SK-N-SH (cell line): Measurements from ENCODE around the gene RELCH. TPM values are rescaled to one million over a fixed set of nuclear protein-coding genes. Genes with fewer than 3 reads are reported as not detected.

Experiments used
- CTCF ChIA-PET: fragments of 300-600, 350-600 bp; formaldehyde crosslinking; extraction: SDS; loops from one replicate; lab custom pipeline; 2021; lab: Yijun Ruan, JAX
- POLR2A ChIA-PET: fragments of 350-600 bp; sonication (Branson Sonifier 250); formaldehyde crosslinking; extraction: SDS; loops from one replicate; lab custom pipeline; 2020; ENCODE audit warnings: antibody characterized with exemption, inconsistent platforms; lab: Yijun Ruan, JAX
- DNase-seq: peaks from one replicate; pipeline ENCODE4 v3.0.0; 2012
- H2AFZ ChIP-seq: fragments of 200-600 bp; sonication (generic); 2 replicates; pipeline ENCODE4 v1.8.1; 2016; ENCODE audit warnings: antibody characterized with exemption, mild to moderate bottlenecking, low read depth
- H3F3A ChIP-seq: fragments of 200-600 bp; sonication (generic); replicated peaks from 2 replicates; pipeline ENCODE3; 2016; ENCODE audit warnings: antibody characterized with exemption, mild to moderate bottlenecking; ENCODE audit not compliant: insufficient read depth
- H3K27ac ChIP-seq, 2 experiments: fragments of 200-500 bp in 1 of 2; fragments of 200-600 bp in 1 of 2; sonication (Bioruptor generic) in 1 of 2; sonication (generic), shearing (Covaris generic) in 1 of 2; 2 replicates each; pipeline versions ENCODE4 v1.5.1 to v1.6.1; 2014 to 2016; ENCODE audit warnings: low read depth in 2 of 2, inconsistent platforms in 1 of 2, low read length in 1 of 2, mild to moderate bottlenecking in 1 of 2, mixed read lengths in 1 of 2
- H3K27me3 ChIP-seq: fragments of 200-600 bp; sonication (generic), shearing (Covaris generic); 2 replicates; pipeline ENCODE4 v1.6.1; 2016; ENCODE audit warnings: mixed run types; ENCODE audit not compliant: insufficient read depth
- H3K36me3 ChIP-seq, 2 experiments: fragments of 200-500 bp in 1 of 2; fragments of 200-600 bp in 1 of 2; sonication (Bioruptor generic) in 1 of 2; sonication (generic) in 1 of 2; replicated peaks in 1 of 2; 2 replicates each; pipeline versions ENCODE3 to v1.5.1; 2014 to 2016; ENCODE audit warnings: low read length in 1 of 2, mild to moderate bottlenecking in 1 of 2; ENCODE audit not compliant: insufficient read depth in 2 of 2, control insufficient read depth in 1 of 2
- H3K4me1 ChIP-seq, 2 experiments: fragments of 200-500 bp in 1 of 2; fragments of 200-600 bp in 1 of 2; sonication (Bioruptor generic) in 1 of 2; sonication (generic), shearing (Covaris generic) in 1 of 2; 2 replicates each; pipeline versions ENCODE4 v1.5.1 to v1.6.1; 2014 to 2016; ENCODE audit warnings: low read depth in 1 of 2, low read length in 1 of 2, mixed run types in 1 of 2; ENCODE audit not compliant: insufficient read depth in 2 of 2, control insufficient read depth in 1 of 2
- H3K4me2 ChIP-seq: fragments of 200-600 bp; sonication (generic), shearing (Covaris generic); 2 replicates; pipeline ENCODE4 v1.6.1; 2017; ENCODE audit warnings: mixed run types
- H3K4me3 ChIP-seq, 2 experiments: fragments of 200-500 bp in 1 of 2; fragments of 200-600 bp in 1 of 2; sonication (Bioruptor generic) in 1 of 2; sonication (generic), shearing (Covaris generic) in 1 of 2; 2 replicates each; pipeline versions ENCODE4 v1.5.1 to v1.8.1; 2014 to 2016; ENCODE audit warnings: low read depth in 2 of 2, inconsistent platforms in 1 of 2, low read length in 1 of 2, mild to moderate bottlenecking in 1 of 2, mixed read lengths in 1 of 2, moderate library complexity in 1 of 2
- H3K79me2 ChIP-seq: fragments of 200-600 bp; sonication (generic); 2 replicates; pipeline ENCODE4 v1.8.1; 2017; ENCODE audit warnings: mild to moderate bottlenecking; ENCODE audit not compliant: insufficient read depth
- H3K9ac ChIP-seq: fragments of 200-600 bp; sonication (generic); 2 replicates; pipeline ENCODE4 v1.6.1; 2017; ENCODE audit warnings: mixed run types
- H3K9me2 ChIP-seq: fragments of 200-600 bp; sonication (generic); 2 replicates; pipeline ENCODE4 v1.6.1; 2017; ENCODE audit warnings: mixed run types
- H3K9me3 ChIP-seq: fragments of 200-600 bp; sonication (generic); 2 replicates; pipeline ENCODE4 v1.6.1; 2017; ENCODE audit warnings: mixed run types, mild to moderate bottlenecking, moderate library complexity
- H4K20me1 ChIP-seq: fragments of 200-600 bp; sonication (generic); 2 replicates; pipeline ENCODE4 v1.6.1; 2017; ENCODE audit warnings: mild to moderate bottlenecking, mixed run types; ENCODE audit not compliant: insufficient read depth
- CHD2 ChIP-seq: fragments of 150-350 bp; IDR thresholded peaks from 2 replicates; pipeline ENCODE4 v1.6.1; 2018; ENCODE audit warnings: low read length; ENCODE audit not compliant: partially characterized antibody
- CTCF ChIP-seq: fragments of 200-600 bp; sonication (generic); IDR thresholded peaks from 2 replicates; pipeline ENCODE4 v1.6.1; 2017; ENCODE audit warnings: antibody characterized with exemption, mild to moderate bottlenecking, moderate library complexity
- ELF1 ChIP-seq: IDR thresholded peaks from 2 replicates; pipeline ENCODE4 v1.4.0; 2012
- EP300 ChIP-seq, 2 experiments: IDR thresholded peaks; 2 replicates each; pipeline versions ENCODE4 v1.4.0 to v1.6.1; 2012; ENCODE audit warnings: borderline replicate concordance in 1 of 2, low read depth in 1 of 2, low read length in 1 of 2
- FOSL2 ChIP-seq: IDR thresholded peaks from 2 replicates; pipeline ENCODE4 v1.4.0; 2012; ENCODE audit warnings: low read depth, mild to moderate bottlenecking, moderate library complexity, borderline replicate concordance
- FOXJ3 ChIP-seq: sonication (generic); formaldehyde crosslinking; IDR thresholded peaks from 2 replicates; pipeline ENCODE4 v1.5.1; 2020; ENCODE audit warnings: mild to moderate bottlenecking, missing genetic modification reagents
- FOXM1 ChIP-seq: IDR thresholded peaks from 2 replicates; pipeline ENCODE4 v1.4.0; 2012; ENCODE audit warnings: low read depth, mild to moderate bottlenecking
- IRF3 ChIP-seq: fragments of 150-350 bp; IDR thresholded peaks from 2 replicates; pipeline ENCODE4 v1.6.1; 2016; ENCODE audit warnings: mild to moderate bottlenecking, low read depth, low read length
- MXI1 ChIP-seq: IDR thresholded peaks from 2 replicates; pipeline ENCODE4 v1.6.1; 2012; ENCODE audit warnings: mild to moderate bottlenecking, low read depth, low read length, improper control_type of control experiment
- NRF1 ChIP-seq: IDR thresholded peaks from 2 replicates; pipeline ENCODE4 v1.6.1; 2012; ENCODE audit warnings: low read depth, mild to moderate bottlenecking, low read length
- RCOR1 ChIP-seq: fragments of 150-350 bp; IDR thresholded peaks from 2 replicates; pipeline ENCODE4 v1.6.1; 2017; ENCODE audit warnings: antibody characterized with exemption, low read length
- RXRA ChIP-seq: IDR thresholded peaks from 2 replicates; pipeline ENCODE4 v1.4.0; 2012; ENCODE audit warnings: low read depth, mild to moderate bottlenecking, borderline replicate concordance
- TAF1 ChIP-seq: IDR thresholded peaks from 2 replicates; pipeline ENCODE4 v1.6.1; 2012; ENCODE audit warnings: low read depth, mild to moderate bottlenecking, low read length, moderate library complexity, borderline replicate concordance
- TCF12 ChIP-seq: IDR thresholded peaks from 2 replicates; pipeline ENCODE4 v1.4.0; 2012
- USF1 ChIP-seq: IDR thresholded peaks from 2 replicates; pipeline ENCODE4 v1.4.0; 2012; ENCODE audit warnings: low read depth, borderline replicate concordance
- YY1 ChIP-seq: IDR thresholded peaks from 2 replicates; pipeline ENCODE4 v1.4.0; 2012; ENCODE audit warnings: low read depth, mild to moderate bottlenecking
- ZBTB33 ChIP-seq: IDR thresholded peaks from 2 replicates; pipeline ENCODE4 v1.4.0; 2012; ENCODE audit warnings: low read depth, borderline replicate concordance
- WGBS: methylation state at CpG from one replicate; pipeline ENCODE4 v1.1.6; 2017; ENCODE audit warnings: low lambda C conversion rate; 5-methylcytosine and 5-hydroxymethylcytosine counted together
- polyA plus RNA-seq, 3 experiments: library from polyadenylated mRNA; depleted of rRNA; stranded (reverse); fragments of >200 nt; gene quantifications; 2 replicates each; pipeline ENCODE4 v1.2.3, GENCODE V29; 2012

Gene RELCH
- polyA plus RNA-seq, 1 of the 3 experiments (the other 2 are of a cell fraction), result 7.4 TPM

GRCh38 chr18:62205824-62206223 is 18.8 kb downstream of the RELCH start:
- ChIA-PET CTCF (interaction anchor here (1.3 kb wide), 1 partner anchor 43 kb away, joined by 3 read pairs; no protein-coding TSS in a partner anchor), POLR2A (no interaction called here)
- no peaks in the 10 kb centered on the region for H3F3A ChIP-seq
- H4K20me1 ChIP-seq, result no peaks in the 10 kb centered on the region
- no peaks in the 10 kb centered on the region for H3K27me3 ChIP-seq
- H3K4me3 ChIP-seq, result no peak overlapping the region
- H3K36me3 ChIP-seq, result peaks cover 0 to 10% of the 10 kb centered on the region in 2 experiments
- peaks cover 93% of the 10 kb centered on the region for H3K79me2 ChIP-seq
- no peak overlapping the region for H3K9ac ChIP-seq
- H3K4me2 ChIP-seq, result no peak overlapping the region
- H3K4me1 ChIP-seq, result no peaks in the 10 kb centered on the region
- H3K9me2 ChIP-seq, result no peaks in the 10 kb centered on the region
- WGBS, result 99% methylated on average over 4 of the region's 4 CpGs
- no peak overlapping the region for H3K27ac ChIP-seq
- no peak for TF ChIP-seq RXRA
- TF ChIP-seq MXI1, result no peak
- no peak for TF ChIP-seq FOXJ3 (CRISPR knock-in tag)
- no peak for TF ChIP-seq USF1
- TF ChIP-seq ZBTB33, result no peak
- no peak for TF ChIP-seq FOSL2
- no peak for TF ChIP-seq RCOR1
- H3K9me3 ChIP-seq, result no peaks in the 10 kb centered on the region
- no peak for DNase-seq
- no peak overlapping the region for H2AFZ ChIP-seq

- H3K27me3 ChIP-seq, result no peaks in the 10 kb centered on the region
- no peak overlapping the region for H2AFZ ChIP-seq
- POLR2A ChIA-PET, result no interaction called here
- H3K27ac ChIP-seq, result no peak overlapping the region
- no peak overlapping the region for H3K4me2 ChIP-seq
- no peaks in the 10 kb centered on the region for H3K4me1 ChIP-seq
- H3K36me3 ChIP-seq, result peaks cover 0 to 14% of the 10 kb centered on the region in 2 experiments
- TF ChIP-seq FOXJ3 (CRISPR knock-in tag) (no peak), EP300 (IDR thresholded peaks at IDR 0.05; ENCODE audit: borderline replicate concordance in 1 of 2, low read depth in 1 of 2, low read length in 1 of 2) (no peak), TAF1 (no peak), CHD2 (no peak), MXI1 (no peak), ELF1 (no peak), NRF1 (no peak), FOXM1 (no peak), TCF12 (no peak), CTCF (no peak), YY1 (no peak), IRF3 (no peak), USF1 (no peak)
- peaks cover 92% of the 10 kb centered on the region for H3K79me2 ChIP-seq
- H3K9me3 ChIP-seq, result no peaks in the 10 kb centered on the region
- WGBS, result 96% methylated on average over 4 of the region's 4 CpGs
- no peak overlapping the region for H3K4me3 ChIP-seq
- H3F3A ChIP-seq, result no peaks in the 10 kb centered on the region
- CTCF ChIA-PET, result interaction anchor here (1.0 kb wide), 1 partner anchor 42 kb away, joined by 4 read pairs; no protein-coding TSS in a partner anchor
- no peaks in the 10 kb centered on the region for H4K20me1 ChIP-seq
- no peak overlapping the region for H3K9ac ChIP-seq
- no peak for DNase-seq
- no peaks in the 10 kb centered on the region for H3K9me2 ChIP-seq
Observed at GRCh38 chr18:62206593-62206992, 19.5 kb downstream of the RELCH start.
